Raji (cell line): ENCODE measurements around the gene PPEF1.

Experiments used
- POLR2A ChIP-seq: IDR thresholded peaks from 2 replicates; pipeline ENCODE4 v1.6.1; 2011; ENCODE audit warnings: low read depth, low read length, control low read depth; ENCODE audit not compliant: insufficient read depth

The PPEF1 gene

DNA sequence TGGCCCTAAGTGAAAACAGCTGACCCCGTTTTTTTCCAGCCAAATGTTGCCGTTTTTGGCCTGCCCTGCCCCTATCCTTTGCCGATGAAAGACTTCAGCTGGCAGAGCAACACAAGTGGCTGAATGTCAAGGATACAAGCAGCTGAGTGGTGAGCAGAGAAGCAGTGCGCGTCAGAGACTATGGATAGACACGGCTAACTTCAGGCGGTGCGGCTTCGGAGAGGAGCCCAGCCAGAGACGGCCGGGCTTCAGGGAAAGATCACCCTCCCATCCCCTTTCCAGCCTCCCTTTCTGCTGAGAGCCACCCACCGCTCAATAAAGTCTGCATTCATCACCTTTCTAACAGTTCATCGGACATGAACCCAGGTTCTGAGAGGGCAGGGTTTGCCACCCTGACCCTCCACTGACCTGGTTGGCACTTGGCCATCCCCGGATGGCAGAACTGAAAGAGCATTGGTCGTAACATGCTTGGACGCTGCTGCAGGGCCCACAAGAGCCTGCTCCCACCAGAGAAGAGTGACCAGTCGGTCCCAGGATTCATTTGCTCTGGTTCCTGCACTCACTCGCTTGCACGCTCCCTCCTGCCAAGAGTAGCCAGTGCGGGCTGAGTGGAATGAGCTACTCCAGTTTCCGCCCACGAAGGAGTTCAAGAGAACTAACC, 125.8 kb downstream of the PPEF1 start:
- no peak for TF ChIP-seq POLR2A

GRCh38 chrX:18855919-18856644, 148.6 kb downstream of the PPEF1 start:
- TF ChIP-seq POLR2A = no peak

DNA sequence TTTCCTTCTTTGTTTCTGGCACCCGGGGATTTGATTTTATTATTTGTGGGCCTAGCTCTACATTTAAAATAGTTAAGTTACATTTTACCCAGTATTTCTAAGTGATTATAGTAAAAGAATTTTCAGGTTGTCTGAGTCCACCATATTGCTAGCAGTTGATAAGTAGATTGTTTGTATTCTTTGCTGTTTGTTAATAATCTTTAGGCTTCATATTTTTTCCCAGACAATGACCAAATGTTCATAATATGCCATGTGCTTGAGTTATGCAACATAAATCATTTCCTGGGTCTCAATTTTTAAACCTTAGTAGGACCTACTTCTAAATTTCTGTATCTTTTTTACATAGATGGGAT, 149.2 kb downstream of the PPEF1 start:
- no peak for TF ChIP-seq POLR2A

- TF ChIP-seq POLR2A = no peak
These were observed 154.1 kb downstream of the PPEF1 start for GRCh38 chrX:18861511-18861910.

DNA sequence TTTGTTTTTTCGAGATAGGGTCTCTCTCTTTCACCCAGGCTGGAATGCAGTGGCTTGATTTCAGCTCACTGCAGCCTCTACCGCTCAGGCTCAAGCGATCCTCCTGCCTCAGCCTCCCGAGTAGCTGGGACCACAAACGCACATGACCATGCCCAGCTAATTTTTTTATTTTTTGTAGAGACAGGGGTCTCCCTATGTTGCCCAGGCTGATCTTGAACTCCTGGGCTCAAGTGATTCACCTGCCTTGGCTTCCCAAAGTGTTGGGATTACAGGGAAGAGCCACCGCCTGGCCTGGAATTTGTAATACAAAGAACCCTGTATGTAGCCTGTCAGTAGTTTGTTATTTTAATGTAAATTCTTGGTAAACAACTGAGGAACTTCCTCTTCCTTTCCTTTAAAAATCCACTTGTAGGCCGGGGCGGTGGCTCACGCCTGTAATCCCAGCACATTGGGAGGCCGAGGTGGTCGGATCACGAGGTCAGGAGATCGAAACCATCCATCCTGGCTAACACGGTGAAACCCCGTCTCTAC, 157.0 kb downstream of the PPEF1 start:
- no peak for TF ChIP-seq POLR2A

DNA sequence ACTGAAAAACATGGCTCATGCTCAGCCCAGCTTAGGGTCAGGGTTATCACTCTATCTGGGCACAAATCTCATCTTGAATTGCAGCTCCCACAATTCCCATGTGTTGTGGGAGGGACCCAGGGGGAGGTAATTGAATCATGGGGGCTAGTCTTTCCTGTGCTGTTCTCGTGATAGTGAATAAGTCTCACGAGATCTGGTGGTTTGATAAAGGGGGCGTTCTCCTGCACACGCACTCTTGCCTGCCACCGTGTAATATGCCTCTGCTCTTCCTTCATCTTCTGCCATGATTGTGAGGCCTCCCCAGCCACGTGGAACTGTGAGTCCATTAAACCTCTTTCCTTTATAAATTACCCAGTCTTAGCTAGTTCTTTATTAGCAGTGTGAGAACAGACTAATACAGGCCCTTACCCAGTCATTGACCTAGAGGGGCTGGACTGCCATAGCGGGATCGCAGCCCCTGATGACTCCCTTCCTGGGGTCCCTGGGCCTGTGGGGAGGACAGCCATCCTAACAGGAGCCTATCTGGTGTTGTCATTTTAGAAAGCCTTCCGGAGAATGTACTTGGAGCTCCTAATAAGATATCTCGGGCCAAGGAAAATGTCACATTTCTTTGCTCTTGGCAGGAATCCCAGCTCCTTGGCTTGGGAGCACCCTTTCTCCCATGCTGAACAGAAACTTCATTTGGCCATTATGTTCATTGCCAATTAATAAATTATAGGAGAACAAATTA, 163.9 kb downstream of the PPEF1 start:
- no peak for TF ChIP-seq POLR2A

DNA sequence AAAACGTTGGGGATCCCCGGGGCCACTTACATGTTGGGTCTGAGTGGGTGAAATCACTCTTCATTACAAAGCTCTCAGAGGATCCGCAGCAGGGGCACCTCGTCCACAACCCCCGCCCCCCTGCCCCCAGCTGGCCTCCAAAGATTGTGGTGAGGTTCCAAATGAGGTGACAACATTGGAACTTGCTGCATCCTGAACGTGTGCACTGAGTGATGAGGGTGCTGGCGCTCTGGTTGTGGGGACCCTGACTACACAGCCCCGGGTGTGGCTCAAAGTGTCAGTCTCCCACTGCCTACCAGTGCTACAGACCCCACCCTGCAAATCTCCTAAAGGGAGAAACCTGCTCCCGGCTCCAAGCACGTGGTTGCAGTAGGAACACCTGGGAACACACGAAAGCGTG, 164.5 kb downstream of the PPEF1 start:
- no peak for TF ChIP-seq POLR2A

- no peak for TF ChIP-seq POLR2A
These were observed 165.2 kb downstream of the PPEF1 start for GRCh38 chrX:18872621-18873020.

DNA sequence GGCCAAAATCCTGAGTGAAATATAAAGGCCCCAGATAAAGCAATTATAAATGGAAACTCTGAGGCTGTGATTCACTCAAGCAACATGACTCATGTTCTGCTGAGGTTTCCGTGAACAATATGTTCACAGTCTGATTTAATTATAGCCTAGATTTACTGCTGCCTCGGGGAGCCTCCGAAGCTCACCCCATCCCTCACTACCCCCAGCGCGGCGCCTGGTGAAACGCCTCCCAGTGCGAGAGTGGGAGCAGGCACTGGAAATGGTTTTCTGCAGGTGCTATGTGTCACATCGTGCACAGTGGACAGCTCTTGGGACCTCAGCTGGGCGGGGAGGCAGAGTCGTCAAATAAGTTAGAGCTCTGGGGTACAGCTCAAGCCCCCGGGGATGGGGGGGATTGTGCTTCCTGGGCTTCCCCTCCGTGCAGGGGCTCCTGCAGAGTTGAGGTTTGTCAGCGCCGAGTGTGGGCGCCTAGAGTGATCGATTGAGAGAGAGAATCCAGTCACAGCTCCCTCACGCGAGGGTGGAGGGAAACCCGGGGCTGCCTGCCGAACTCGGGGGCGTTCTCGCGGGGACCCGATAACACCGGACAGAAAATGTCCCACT, 165.8 kb downstream of the PPEF1 start:
- no peak for TF ChIP-seq POLR2A

- no peak for TF ChIP-seq POLR2A
These were observed 166.4 kb downstream of the PPEF1 start for GRCh38 chrX:18873836-18874235.

DNA sequence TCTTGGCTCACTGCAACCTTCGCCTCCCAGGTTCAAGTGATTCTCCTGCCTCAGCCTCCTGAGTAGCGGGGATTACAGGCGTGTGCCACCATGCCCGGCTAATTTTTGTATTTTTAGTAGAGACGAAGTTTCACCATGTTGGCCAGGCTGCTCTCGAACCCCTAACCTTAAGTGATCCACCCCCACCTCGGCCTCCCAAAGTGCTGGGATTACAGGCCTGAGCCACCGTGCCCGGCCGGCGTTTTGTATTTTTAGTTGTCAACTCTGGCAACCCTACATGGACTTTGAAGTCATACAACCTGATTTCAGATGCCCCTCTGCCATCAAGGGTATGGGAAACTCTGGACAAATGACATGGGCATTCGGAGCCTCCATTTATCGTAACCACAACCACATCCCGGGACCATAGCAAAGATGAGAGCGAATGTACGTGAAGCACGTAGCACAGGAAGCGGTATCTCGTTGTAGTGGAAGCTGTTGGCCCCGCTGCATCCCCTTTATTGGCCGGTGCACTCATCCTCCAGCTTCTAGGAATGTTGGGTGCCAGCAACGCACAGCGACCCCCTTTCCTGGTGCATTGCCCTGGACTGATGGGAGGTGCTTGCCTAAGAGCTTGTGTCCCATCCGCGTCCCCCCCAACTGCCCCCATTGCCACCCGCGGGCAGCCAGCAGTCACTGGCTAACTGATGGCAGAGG, 167.3 kb downstream of the PPEF1 start:
- TF ChIP-seq POLR2A = no peak

GRCh38 chrX:18875256-18875878, 167.9 kb downstream of the PPEF1 start:
- no peak for TF ChIP-seq POLR2A

GRCh38 chrX:18877469-18877868, 170.0 kb downstream of the PPEF1 start:
- no peak for TF ChIP-seq POLR2A
